Panc1 (cell line): Measurements from ENCODE around the gene MAP2K4.

Experiments used
- POLR2AphosphoS5 ChIP-seq: IDR thresholded peaks from 2 replicates; pipeline ENCODE4 v1.6.1; 2012; ENCODE audit warnings: mild to moderate bottlenecking, low read depth, low read length, moderate library complexity
- SIN3A ChIP-seq: IDR thresholded peaks from 2 replicates; pipeline ENCODE4 v1.6.1; 2012; ENCODE audit warnings: low read depth, mild to moderate bottlenecking, low read length, moderate library complexity, borderline replicate concordance; ENCODE audit not compliant: insufficient read depth
- TF ChIP-seq, protein P1 (sequence below): fragments of 450-650 bp; IDR thresholded peaks from 2 replicates; pipeline ENCODE4 v1.5.1; 2017; ENCODE audit warnings: mild to moderate bottlenecking

DNA sequence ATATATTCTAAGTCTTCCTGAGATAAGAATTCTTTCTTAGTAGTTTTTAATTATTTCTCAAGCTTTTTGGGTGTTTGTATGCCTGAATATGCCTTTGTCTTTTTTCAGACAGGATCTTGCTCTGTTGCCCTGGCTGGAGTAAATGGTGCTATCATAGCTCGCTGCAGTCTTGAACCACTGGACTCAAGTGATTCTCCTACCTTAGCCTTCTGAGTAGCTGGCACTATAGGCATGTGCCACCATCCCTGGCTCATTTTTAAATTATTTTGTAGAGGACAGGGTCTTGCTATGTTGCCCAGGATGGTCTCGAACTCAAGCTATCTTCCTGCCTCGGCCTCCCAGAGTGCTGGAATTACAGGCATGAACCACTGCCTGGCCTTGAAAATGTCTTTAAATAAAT is 41.6 kb downstream of the MAP2K4 start:
- TF ChIP-seq, protein P1, sequence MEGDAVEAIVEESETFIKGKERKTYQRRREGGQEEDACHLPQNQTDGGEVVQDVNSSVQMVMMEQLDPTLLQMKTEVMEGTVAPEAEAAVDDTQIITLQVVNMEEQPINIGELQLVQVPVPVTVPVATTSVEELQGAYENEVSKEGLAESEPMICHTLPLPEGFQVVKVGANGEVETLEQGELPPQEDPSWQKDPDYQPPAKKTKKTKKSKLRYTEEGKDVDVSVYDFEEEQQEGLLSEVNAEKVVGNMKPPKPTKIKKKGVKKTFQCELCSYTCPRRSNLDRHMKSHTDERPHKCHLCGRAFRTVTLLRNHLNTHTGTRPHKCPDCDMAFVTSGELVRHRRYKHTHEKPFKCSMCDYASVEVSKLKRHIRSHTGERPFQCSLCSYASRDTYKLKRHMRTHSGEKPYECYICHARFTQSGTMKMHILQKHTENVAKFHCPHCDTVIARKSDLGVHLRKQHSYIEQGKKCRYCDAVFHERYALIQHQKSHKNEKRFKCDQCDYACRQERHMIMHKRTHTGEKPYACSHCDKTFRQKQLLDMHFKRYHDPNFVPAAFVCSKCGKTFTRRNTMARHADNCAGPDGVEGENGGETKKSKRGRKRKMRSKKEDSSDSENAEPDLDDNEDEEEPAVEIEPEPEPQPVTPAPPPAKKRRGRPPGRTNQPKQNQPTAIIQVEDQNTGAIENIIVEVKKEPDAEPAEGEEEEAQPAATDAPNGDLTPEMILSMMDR: no peak
- TF ChIP-seq POLR2AphosphoS5: no peak
- no peak for TF ChIP-seq SIN3A
